GM23338 (cell line): ENCODE measurements around the gene COA8. TPM values are rescaled to one million over a fixed set of nuclear protein-coding genes. Genes with fewer than 3 reads are reported as not detected.

Experiments used
- ATAC-seq: fragments of 200-7000 bp; cut with Tn5 transposase; 3 replicates; pipeline ENCODE4 v1.9.1; 2020
- DNase-seq: peaks from one replicate; pipeline ENCODE4 v3.0.0-alpha.2; 2015; ENCODE audit warnings: low spot score
- H2AFZ ChIP-seq: fragments of 200-600 bp; sonication (generic); 2 replicates; pipeline ENCODE4 v1.8.0; 2016; ENCODE audit warnings: antibody characterized with exemption, mild to moderate bottlenecking, moderate library complexity
- H3F3A ChIP-seq: fragments of 200-600 bp; sonication (generic); replicated peaks from 2 replicates; pipeline ENCODE4 v1.8.0; 2017; ENCODE audit warnings: antibody characterized with exemption, mixed run types, low read depth
- H3K27ac ChIP-seq: fragments of 200-600 bp; sonication (generic); 2 replicates; pipeline ENCODE4 v1.6.1; 2016; ENCODE audit warnings: low read depth
- H3K27me3 ChIP-seq: fragments of 200-600 bp; sonication (generic); 2 replicates; pipeline ENCODE4 v1.8.0; 2016; ENCODE audit warnings: mild to moderate bottlenecking, mixed run types, moderate library complexity; ENCODE audit not compliant: insufficient read depth
- H3K36me3 ChIP-seq: fragments of 200-600 bp; sonication (generic); 2 replicates; pipeline ENCODE4 v1.8.0; 2016; ENCODE audit warnings: mild to moderate bottlenecking; ENCODE audit not compliant: insufficient read depth
- H3K4me1 ChIP-seq: fragments of 200-600 bp; sonication (generic); 2 replicates; pipeline ENCODE4 v1.8.0; 2016; ENCODE audit warnings: mild to moderate bottlenecking, moderate library complexity; ENCODE audit not compliant: insufficient read depth
- H3K4me2 ChIP-seq: fragments of 200-600 bp; sonication (generic); 2 replicates; pipeline ENCODE4 v1.7.1; 2017; ENCODE audit warnings: mixed run types
- H3K4me3 ChIP-seq: fragments of 200-600 bp; sonication (generic); 2 replicates; pipeline ENCODE4 v1.6.1; 2016; ENCODE audit warnings: mixed run types
- H3K79me2 ChIP-seq: fragments of 200-600 bp; sonication (generic); replicated peaks from 2 replicates; pipeline ENCODE4 v1.8.0; 2017; ENCODE audit warnings: mild to moderate bottlenecking; ENCODE audit not compliant: insufficient read depth
- H3K9me2 ChIP-seq: fragments of 200-600 bp; sonication (generic); 2 replicates; pipeline ENCODE4 v1.8.0; 2017; ENCODE audit not compliant: insufficient read depth
- H4K20me1 ChIP-seq: fragments of 200-600 bp; sonication (generic); replicated peaks from 2 replicates; pipeline ENCODE4 v1.8.0; 2017; ENCODE audit warnings: mild to moderate bottlenecking; ENCODE audit not compliant: insufficient read depth
- H3K27ac Mint-ChIP-seq: 2 replicates; pipeline ENCODE4 v1.8.0; 2020; ENCODE audit warnings: inconsistent platforms, mild to moderate bottlenecking, moderate library complexity, mixed read lengths
- H3K27me3 Mint-ChIP-seq: 3 replicates; pipeline ENCODE4 v1.8.0; 2022; ENCODE audit warnings: low read depth, mild to moderate bottlenecking, moderate library complexity, mixed read lengths, inconsistent platforms; ENCODE audit not compliant: insufficient read depth, poor library complexity
- H3K36me3 Mint-ChIP-seq: 3 replicates; pipeline ENCODE4 v1.8.0; 2021; ENCODE audit warnings: low read depth, mild to moderate bottlenecking, inconsistent platforms, moderate library complexity, mixed read lengths
- H3K4me1 Mint-ChIP-seq: 3 replicates; pipeline ENCODE4 v1.8.0; 2020; ENCODE audit warnings: mild to moderate bottlenecking, inconsistent platforms, mixed read lengths
- H3K4me3 Mint-ChIP-seq: 3 replicates; pipeline ENCODE4 v1.8.0; 2021; ENCODE audit warnings: moderate library complexity, mild to moderate bottlenecking, inconsistent platforms, mixed read lengths
- H3K9me3 Mint-ChIP-seq: 3 replicates; pipeline ENCODE4 v1.8.0; 2020; ENCODE audit warnings: moderate library complexity, mild to moderate bottlenecking, inconsistent platforms, mixed read lengths
- STAT1 ChIP-seq: IDR thresholded peaks from one replicate; pipeline ENCODE4 v1.6.1; 2016; ENCODE audit warnings: antibody characterized with exemption; ENCODE audit not compliant: unreplicated experiment
- polyA plus RNA-seq: library from polyadenylated mRNA; unstranded; fragments of >200 nt; fragmentation: Nextera tagmentation; extraction: Ambion mirVana; gene quantifications from 2 replicates; pipeline ENCODE4 v1.2.1, GENCODE V29; 2016
- total RNA-seq: library from RNA; depleted of rRNA; stranded (reverse); fragments of >200 nt; shearing (Covaris generic); gene quantifications from 2 replicates; pipeline ENCODE4 v1.2.3, GENCODE V29; 2014
- TF ChIP-seq, protein P1 (sequence below), 2 experiments: fragments of 200-600 bp in 1 of 2; sonication (generic) in 1 of 2; conservative IDR thresholded peaks; 2 replicates each; pipeline versions ENCODE4 v1.5.1 to v1.6.1; 2016 to 2017; ENCODE audit warnings: antibody characterized with exemption in 2 of 2, low read depth in 2 of 2, mild to moderate bottlenecking in 2 of 2, moderate library complexity in 1 of 2
- TF ChIP-seq, protein P2 (sequence below): IDR thresholded peaks from one replicate; pipeline ENCODE4 v1.6.1; 2018; ENCODE audit warnings: antibody characterized with exemption; ENCODE audit not compliant: unreplicated experiment

Gene COA8
- total and polyA plus RNA-seq, 2 experiments from 2014 or later: 61.3 to 130 TPM

DNA sequence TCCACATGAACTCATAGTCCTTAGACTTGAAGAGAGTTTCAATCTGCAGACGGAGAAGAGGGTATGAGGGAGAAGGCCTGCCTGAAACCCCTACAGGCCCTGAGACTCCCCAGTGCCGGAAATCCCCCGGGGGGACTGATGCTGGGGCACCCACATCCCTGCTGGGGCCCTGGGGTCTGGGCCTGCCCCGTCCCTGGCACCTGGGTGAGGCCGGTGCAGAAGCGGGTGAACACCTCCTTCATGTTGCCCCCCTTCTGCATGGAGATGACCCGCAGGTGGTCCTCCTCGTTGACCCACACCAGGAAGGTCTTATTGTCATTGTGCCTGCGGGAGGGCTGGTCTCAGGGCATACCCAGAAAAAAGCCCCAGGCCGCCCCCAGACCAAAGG, 42.5 kb upstream of the COA8 start (continued):
- TF ChIP-seq, protein P1, sequence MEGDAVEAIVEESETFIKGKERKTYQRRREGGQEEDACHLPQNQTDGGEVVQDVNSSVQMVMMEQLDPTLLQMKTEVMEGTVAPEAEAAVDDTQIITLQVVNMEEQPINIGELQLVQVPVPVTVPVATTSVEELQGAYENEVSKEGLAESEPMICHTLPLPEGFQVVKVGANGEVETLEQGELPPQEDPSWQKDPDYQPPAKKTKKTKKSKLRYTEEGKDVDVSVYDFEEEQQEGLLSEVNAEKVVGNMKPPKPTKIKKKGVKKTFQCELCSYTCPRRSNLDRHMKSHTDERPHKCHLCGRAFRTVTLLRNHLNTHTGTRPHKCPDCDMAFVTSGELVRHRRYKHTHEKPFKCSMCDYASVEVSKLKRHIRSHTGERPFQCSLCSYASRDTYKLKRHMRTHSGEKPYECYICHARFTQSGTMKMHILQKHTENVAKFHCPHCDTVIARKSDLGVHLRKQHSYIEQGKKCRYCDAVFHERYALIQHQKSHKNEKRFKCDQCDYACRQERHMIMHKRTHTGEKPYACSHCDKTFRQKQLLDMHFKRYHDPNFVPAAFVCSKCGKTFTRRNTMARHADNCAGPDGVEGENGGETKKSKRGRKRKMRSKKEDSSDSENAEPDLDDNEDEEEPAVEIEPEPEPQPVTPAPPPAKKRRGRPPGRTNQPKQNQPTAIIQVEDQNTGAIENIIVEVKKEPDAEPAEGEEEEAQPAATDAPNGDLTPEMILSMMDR (conservative IDR thresholded peaks at IDR 0.05; ENCODE audit: low read depth in 2 of 2): no peak
- no peak for TF ChIP-seq STAT1

DNA sequence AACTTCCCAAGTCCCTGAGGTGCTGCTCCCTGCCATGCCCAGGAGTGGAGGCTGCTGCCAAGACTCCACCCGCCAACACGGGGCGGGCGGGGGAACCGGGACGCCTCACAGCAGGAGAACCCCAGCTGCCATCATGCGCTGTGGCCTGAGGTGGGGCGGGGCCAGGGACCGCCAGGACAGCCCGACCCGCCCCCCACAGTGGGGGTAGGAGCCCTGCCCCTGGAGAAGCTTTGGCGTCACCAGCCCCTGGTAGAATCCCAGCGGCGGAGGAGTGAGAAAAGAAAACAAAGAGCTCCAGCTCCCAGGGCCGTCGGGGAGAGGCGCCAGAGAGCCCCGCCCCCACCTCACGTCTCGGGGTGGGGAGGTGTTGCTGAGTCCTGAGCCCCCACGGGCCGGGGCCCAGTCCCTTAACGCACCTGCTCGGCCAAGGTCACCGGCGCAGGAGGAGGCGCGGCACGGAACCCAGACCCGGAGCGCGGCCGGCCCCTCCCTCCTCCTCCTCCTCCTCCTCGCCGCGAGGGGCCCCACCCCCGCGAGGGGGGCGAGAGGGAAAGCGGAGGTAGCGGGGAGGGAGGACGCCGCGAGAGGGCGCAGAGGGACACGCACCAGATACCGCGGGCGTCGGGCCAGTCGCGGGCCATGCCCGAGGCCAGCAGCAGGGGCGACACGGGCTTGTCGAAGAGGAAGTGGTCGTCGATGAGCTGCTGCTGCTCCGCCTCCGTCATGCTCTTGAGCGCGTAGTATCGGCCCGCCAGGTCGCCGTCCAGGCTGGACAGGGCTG, 41.9 kb upstream of the COA8 start:
- no peak overlapping the region for H3K27ac ChIP-seq
- H3K4me3 ChIP-seq: peak overlapping the region; percentile 90
- Mint-ChIP-seq H3K9me3 (peaks cover 4% of the 10 kb centered on the region; the same call in 2 of the 3 replicates), H3K27ac (no peak overlapping the region), H3K4me1 (peaks cover 28% of the 10 kb centered on the region), H3K36me3 (peaks cover 14% of the 10 kb centered on the region), H3K27me3 (peaks cover 33% of the 10 kb centered on the region), H3K4me3 (peak overlapping the region; percentile 68; the same call in 2 of the 3 replicates)
- H3K27me3 ChIP-seq: peaks cover 22% of the 10 kb centered on the region
- ATAC-seq: peak; percentile 12
- H3K9me2 ChIP-seq: no peaks in the 10 kb centered on the region
- H4K20me1 ChIP-seq: peaks cover 11% of the 10 kb centered on the region
- H2AFZ ChIP-seq: no peak overlapping the region
- peaks cover 26% of the 10 kb centered on the region for H3F3A ChIP-seq
- H3K36me3 ChIP-seq: no peaks in the 10 kb centered on the region; the same call in 1 of the 2 replicates
- peaks cover 17% of the 10 kb centered on the region for H3K4me1 ChIP-seq
- TF ChIP-seq, protein P1 (conservative IDR thresholded peaks at IDR 0.05; ENCODE audit: low read depth in 2 of 2): peak; percentile 30 to 64; a peak in 3 of 4 replicates
- TF ChIP-seq, protein P2, sequence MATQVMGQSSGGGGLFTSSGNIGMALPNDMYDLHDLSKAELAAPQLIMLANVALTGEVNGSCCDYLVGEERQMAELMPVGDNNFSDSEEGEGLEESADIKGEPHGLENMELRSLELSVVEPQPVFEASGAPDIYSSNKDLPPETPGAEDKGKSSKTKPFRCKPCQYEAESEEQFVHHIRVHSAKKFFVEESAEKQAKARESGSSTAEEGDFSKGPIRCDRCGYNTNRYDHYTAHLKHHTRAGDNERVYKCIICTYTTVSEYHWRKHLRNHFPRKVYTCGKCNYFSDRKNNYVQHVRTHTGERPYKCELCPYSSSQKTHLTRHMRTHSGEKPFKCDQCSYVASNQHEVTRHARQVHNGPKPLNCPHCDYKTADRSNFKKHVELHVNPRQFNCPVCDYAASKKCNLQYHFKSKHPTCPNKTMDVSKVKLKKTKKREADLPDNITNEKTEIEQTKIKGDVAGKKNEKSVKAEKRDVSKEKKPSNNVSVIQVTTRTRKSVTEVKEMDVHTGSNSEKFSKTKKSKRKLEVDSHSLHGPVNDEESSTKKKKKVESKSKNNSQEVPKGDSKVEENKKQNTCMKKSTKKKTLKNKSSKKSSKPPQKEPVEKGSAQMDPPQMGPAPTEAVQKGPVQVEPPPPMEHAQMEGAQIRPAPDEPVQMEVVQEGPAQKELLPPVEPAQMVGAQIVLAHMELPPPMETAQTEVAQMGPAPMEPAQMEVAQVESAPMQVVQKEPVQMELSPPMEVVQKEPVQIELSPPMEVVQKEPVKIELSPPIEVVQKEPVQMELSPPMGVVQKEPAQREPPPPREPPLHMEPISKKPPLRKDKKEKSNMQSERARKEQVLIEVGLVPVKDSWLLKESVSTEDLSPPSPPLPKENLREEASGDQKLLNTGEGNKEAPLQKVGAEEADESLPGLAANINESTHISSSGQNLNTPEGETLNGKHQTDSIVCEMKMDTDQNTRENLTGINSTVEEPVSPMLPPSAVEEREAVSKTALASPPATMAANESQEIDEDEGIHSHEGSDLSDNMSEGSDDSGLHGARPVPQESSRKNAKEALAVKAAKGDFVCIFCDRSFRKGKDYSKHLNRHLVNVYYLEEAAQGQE: no peak
- DNase-seq: peak; percentile 84
- H3K4me2 ChIP-seq: peak overlapping the region; percentile 88
- no peaks in the 10 kb centered on the region for H3K79me2 ChIP-seq
